Endometrial microvascular endothelial cells (primary cell): ENCODE measurements around the gene PIWIL1. TPM values are rescaled to one million over a fixed set of nuclear protein-coding genes. Genes with fewer than 3 reads are reported as not detected.

ENCODE experiments used
- in situ Hi-C: cut with HindIII; loops from 2 replicates; pipeline ENCODE4 v1.10.0; 2017; ENCODE audit warnings: low sequenced_read_pairs, low pct_unique_long_range_greater_than_20kb; ENCODE audit errors: inconsistent ontology term
- total RNA-seq: library from RNA; depleted of rRNA; stranded (reverse); fragments of >200 nt; gene quantifications from one replicate; pipeline ENCODE4 v1.2.3, GENCODE V29; 2015; ENCODE audit errors: inconsistent ontology term

PIWIL1 gene
- total RNA-seq, 1 donor from 2014 or later, result not detected

DNA sequence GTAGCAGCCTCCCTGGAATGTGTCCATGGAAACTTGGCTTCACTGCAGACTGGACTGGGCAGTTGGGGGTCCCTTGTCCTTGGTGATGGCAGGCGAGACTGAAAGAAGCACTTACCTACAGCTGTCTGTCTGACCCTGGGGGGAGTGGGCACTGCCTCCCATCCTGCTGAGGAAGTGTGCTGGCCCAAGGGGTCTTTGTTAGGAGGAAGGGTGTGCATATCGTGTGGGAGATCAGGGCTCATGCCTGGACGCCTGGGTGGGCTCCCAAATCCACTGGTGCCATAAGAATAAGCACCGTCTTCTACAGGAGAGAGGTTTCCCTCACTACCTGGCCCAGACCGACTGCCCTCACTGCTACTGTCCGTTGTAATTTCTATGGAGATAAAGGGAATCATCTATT, 81.4 kb downstream of the PIWIL1 start:
- in situ Hi-C loops, result no loop called here

DNA sequence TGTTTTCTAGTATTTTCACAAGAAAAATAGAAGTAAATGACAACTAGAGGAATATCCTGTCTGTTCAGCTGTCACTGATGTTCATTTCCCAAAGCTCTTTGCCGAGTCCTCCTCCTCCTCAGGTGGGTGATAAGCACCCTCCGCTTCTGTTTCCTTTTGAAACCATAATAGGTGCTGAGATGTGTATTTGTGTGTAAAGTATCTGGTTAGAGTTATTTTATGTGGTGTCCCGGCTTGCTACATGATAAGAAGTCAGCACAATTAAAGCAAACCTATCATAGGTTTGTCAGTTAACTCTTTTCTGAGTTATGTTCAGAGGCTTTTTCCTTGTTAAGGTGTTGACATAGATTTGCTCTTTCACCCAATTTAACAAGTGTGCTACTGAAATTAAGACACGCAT, 82.4 kb downstream of the PIWIL1 start:
- in situ Hi-C loops, result no loop called here

DNA sequence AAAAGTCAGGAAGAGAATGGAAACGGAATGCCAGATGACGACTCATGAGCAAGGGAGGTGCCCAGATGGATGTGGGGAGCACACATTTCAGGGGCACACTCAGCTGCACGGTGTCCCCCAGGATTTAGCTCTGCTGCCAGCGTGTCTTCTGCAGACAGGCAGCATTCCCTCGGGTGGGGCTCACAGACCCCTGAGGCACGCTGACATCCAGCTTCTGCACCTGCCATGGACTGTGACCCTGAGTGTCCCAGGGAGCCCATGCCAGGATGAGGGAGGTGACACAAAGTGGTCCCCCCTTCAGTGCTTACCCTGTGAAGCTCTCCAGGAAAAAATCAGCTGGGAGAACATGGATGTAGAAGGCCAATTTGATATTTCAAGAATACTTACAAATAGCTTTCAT, 84.2 kb downstream of the PIWIL1 start:
- in situ Hi-C loops, result no loop called here

Other genes with a start within 250 kb of the PIWIL1 start
- not detected for gene FZD10, start 175.4 kb upstream of the PIWIL1 start, total RNA-seq